WTC11 (cell line): Measurements from ENCODE around the gene MAMSTR. TPM values are rescaled to one million over a fixed set of nuclear protein-coding genes. Genes with fewer than 3 reads are reported as not detected.

Experiments
- ATAC-seq: fragments of 200-7000 bp; cut with Tn5 transposase; 2 replicates; pipeline ENCODE4 v1.10.0; 2021; ENCODE audit warnings: mild to moderate bottlenecking, moderate library complexity
- CTCF ChIA-PET: fragments of 300-600 bp; sonication (Branson Sonifier 250); formaldehyde crosslinking; loops from one replicate; lab custom pipeline; 2021; ENCODE audit warnings: antibody characterized with exemption; lab: Charles Lee
- POLR2A ChIA-PET: fragments of 350-600 bp; sonication (Branson Sonifier 250); formaldehyde crosslinking; loops from one replicate; lab custom pipeline; 2021; ENCODE audit warnings: antibody characterized with exemption; lab: Charles Lee
- DNase-seq: peaks from one replicate; pipeline ENCODE4 v3.0.0; 2021; ENCODE audit warnings: low spot score
- H3K27ac Mint-ChIP-seq: 2 replicates; pipeline ENCODE4 v1.8.0; 2021; ENCODE audit warnings: mixed read lengths
- H3K27me3 Mint-ChIP-seq: 2 replicates; pipeline ENCODE4 v1.8.0; 2021; ENCODE audit warnings: low read depth, mild to moderate bottlenecking, moderate library complexity, mixed read lengths
- H3K36me3 Mint-ChIP-seq: 2 replicates; pipeline ENCODE4 v1.8.0; 2021; ENCODE audit warnings: mixed read lengths
- H3K4me1 Mint-ChIP-seq: 2 replicates; pipeline ENCODE4 v1.8.0; 2022; ENCODE audit warnings: mixed read lengths
- H3K4me3 Mint-ChIP-seq: 2 replicates; pipeline ENCODE4 v1.8.0; 2021; ENCODE audit warnings: mild to moderate bottlenecking, moderate library complexity, mixed read lengths
- H3K9me3 Mint-ChIP-seq: 2 replicates; pipeline ENCODE4 v1.8.0; 2021; ENCODE audit warnings: mixed read lengths
- ATF1 ChIP-seq: sonication (generic); formaldehyde crosslinking; IDR thresholded peaks from 2 replicates; pipeline ENCODE4 v1.8.1; 2023; ENCODE audit warnings: mild to moderate bottlenecking, moderate library complexity, missing genetic modification reagents
- CREB1 ChIP-seq: sonication (generic); formaldehyde crosslinking; IDR thresholded peaks from 2 replicates; pipeline ENCODE4 v1.8.0; 2023; ENCODE audit warnings: mild to moderate bottlenecking, missing genetic modification reagents
- FOXK1 ChIP-seq: sonication (generic); formaldehyde crosslinking; IDR thresholded peaks from 2 replicates; pipeline ENCODE4 v1.8.0; 2022; ENCODE audit warnings: mild to moderate bottlenecking, moderate library complexity, missing genetic modification reagents
- JAZF1 ChIP-seq: fragments of 250-450 bp; sonication (Bioruptor Pico); IDR thresholded peaks from 2 replicates; pipeline ENCODE4 v1.9.0; 2021; ENCODE audit warnings: moderate library complexity, mild to moderate bottlenecking, inconsistent platforms
- MXD4 ChIP-seq: fragments of 250-450 bp; sonication (Bioruptor Pico); IDR thresholded peaks from 2 replicates; pipeline ENCODE4 v1.8.0; 2021; ENCODE audit warnings: mild to moderate bottlenecking, moderate library complexity, borderline replicate concordance
- OVOL2 ChIP-seq: fragments of 250-450 bp; sonication (Bioruptor Pico); IDR thresholded peaks from 2 replicates; pipeline ENCODE4 v1.9.0; 2021; ENCODE audit warnings: mild to moderate bottlenecking, borderline replicate concordance
- RELA ChIP-seq: sonication (generic); formaldehyde crosslinking; IDR thresholded peaks from 2 replicates; pipeline ENCODE4 v1.8.1; 2022; ENCODE audit warnings: missing genetic modification reagents, mild to moderate bottlenecking, borderline replicate concordance
- SMAD4 ChIP-seq: sonication (generic); formaldehyde crosslinking; IDR thresholded peaks from 2 replicates; pipeline ENCODE4 v1.8.0; 2022; ENCODE audit warnings: mild to moderate bottlenecking, missing genetic modification reagents
- SP1 ChIP-seq: sonication (generic); formaldehyde crosslinking; conservative IDR thresholded peaks from 2 replicates; pipeline ENCODE4 v1.8.1; 2022; ENCODE audit warnings: missing genetic modification reagents
- TP53 ChIP-seq: sonication (generic); formaldehyde crosslinking; IDR thresholded peaks from 2 replicates; pipeline ENCODE4 v1.8.1; 2023; ENCODE audit warnings: mild to moderate bottlenecking, missing genetic modification reagents
- ZNF121 ChIP-seq: sonication (generic); formaldehyde crosslinking; IDR thresholded peaks from 2 replicates; pipeline ENCODE4 v1.8.0; 2023; ENCODE audit warnings: missing genetic modification reagents
- ZNF219 ChIP-seq: sonication (generic); formaldehyde crosslinking; IDR thresholded peaks from 2 replicates; pipeline ENCODE4 v1.8.0; 2023; ENCODE audit warnings: missing genetic modification reagents, mild to moderate bottlenecking, borderline replicate concordance
- ZNF263 ChIP-seq: sonication (generic); formaldehyde crosslinking; IDR thresholded peaks from 2 replicates; pipeline ENCODE4 v1.8.1; 2022; ENCODE audit warnings: low read depth, mild to moderate bottlenecking, moderate library complexity, missing genetic modification reagents
- ZNF317 ChIP-seq: sonication (generic); formaldehyde crosslinking; IDR thresholded peaks from 2 replicates; pipeline ENCODE4 v1.8.1; 2023; ENCODE audit warnings: low read depth, mild to moderate bottlenecking, moderate library complexity, missing genetic modification reagents, borderline replicate concordance
- ZNF396 ChIP-seq: fragments of 250-450 bp; sonication (Bioruptor Pico); IDR thresholded peaks from 2 replicates; pipeline ENCODE4 v1.8.0; 2021; ENCODE audit warnings: mild to moderate bottlenecking, moderate library complexity, borderline replicate concordance
- ZNF423 ChIP-seq: fragments of 250-450 bp; sonication (Bioruptor Pico); IDR thresholded peaks from 2 replicates; pipeline ENCODE4 v2.1.2; 2022; ENCODE audit warnings: mild to moderate bottlenecking, moderate library complexity
- ZNF512 ChIP-seq: sonication (generic); formaldehyde crosslinking; IDR thresholded peaks from 2 replicates; pipeline ENCODE4 v1.8.1; 2022; ENCODE audit warnings: missing genetic modification reagents, borderline replicate concordance
- total RNA-seq: library from RNA; stranded (reverse); gene quantifications from 3 replicates; pipeline ENCODE4 v1.2.3, GENCODE V29; 2021
- TF ChIP-seq, protein P1 (sequence below): sonication (generic); formaldehyde crosslinking; IDR thresholded peaks from 2 replicates; pipeline ENCODE4 v1.8.0; 2022; ENCODE audit warnings: mild to moderate bottlenecking, missing genetic modification reagents
- TF ChIP-seq, protein P2 (sequence below): fragments of 250-450 bp; sonication (Bioruptor Pico); IDR thresholded peaks from 2 replicates; pipeline ENCODE4 v1.9.0; 2021; ENCODE audit warnings: moderate library complexity, mild to moderate bottlenecking, inconsistent platforms, borderline replicate concordance
- TF ChIP-seq, protein P3 (sequence below): fragments of 250-450 bp; sonication (Bioruptor Pico); IDR thresholded peaks from 2 replicates; pipeline ENCODE4 v2.1.2; 2022; ENCODE audit warnings: mild to moderate bottlenecking, moderate library complexity

The MAMSTR gene
- total RNA-seq, 1 experiment from 2014 or later = 1.4 TPM

DNA sequence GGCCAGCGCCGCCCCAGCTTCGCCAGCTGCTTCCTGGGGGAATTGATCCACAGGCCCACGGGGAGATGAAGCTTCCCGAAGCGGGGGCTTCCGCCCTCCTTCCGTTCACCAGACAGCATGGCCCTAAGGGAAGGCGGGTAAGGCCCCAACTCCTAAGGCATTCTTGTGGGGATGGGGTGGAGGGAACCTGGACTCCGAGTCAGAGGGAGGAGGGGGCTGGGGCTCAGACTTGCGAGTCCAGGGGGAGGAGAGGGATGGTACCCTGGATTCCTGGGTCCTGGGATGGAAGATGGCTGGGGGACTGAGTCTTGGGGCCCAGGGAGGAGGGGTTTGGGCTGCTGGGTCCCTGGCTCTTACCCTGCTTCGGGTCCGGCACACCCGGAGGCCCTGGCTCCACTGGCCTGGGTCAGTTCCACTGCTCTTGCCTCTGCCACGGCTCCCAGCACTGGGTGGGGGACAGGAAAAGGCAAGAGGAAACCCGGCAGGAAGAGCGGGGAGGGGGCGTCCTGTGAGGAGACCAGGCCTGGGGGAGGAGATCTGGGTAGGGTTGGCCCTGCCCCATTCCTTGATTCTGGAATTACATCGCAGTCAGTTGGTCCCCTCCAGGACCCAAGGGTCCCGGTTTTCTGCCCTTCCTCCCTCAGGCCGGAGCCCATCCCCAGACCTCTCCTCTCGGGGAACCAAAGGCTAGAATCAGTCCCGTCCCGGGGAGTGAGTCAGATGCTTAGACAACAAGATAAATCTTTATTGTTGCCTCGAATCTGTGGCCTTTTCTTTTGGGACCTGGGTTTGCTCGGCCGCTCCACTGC is 20.8 kb upstream of the MAMSTR start, which contains the start of gene RASIP1:
Gene RASIP1, minus strand, starts transcription at position 447 of the 809 bp plus-strand sequence. Its CDS starts 328 bp downstream, at position 119.
- Mint-ChIP-seq H3K9me3 (no peaks in the 10 kb centered on the region), H3K27me3 (peaks cover 51% of the 10 kb centered on the region), H3K4me1 (peaks cover 39% of the 10 kb centered on the region), H3K4me3 (peak within 1 kb of the TSS; percentile 60), H3K27ac (peak within 1 kb of the TSS; percentile 74), H3K36me3 (no peaks in the 10 kb centered on the region)
- ChIA-PET POLR2A (no interaction called here), CTCF (interaction anchor here (1.3 to 5.7 kb wide), 6 partner anchors 12 to 95 kb away, joined by 3 to 56 read pairs (median 23); partner anchors contain the start of gene CA11)
- no peak for ATAC-seq
- TF ChIP-seq TP53 (CRISPR knock-in tag) (no peak), JAZF1 (CRISPR knock-in tag) (no peak), OVOL2 (no peak), ZNF263 (no peak), MXD4 (CRISPR knock-in tag) (no peak), ZNF219 (CRISPR knock-in tag) (no peak), SMAD4 (CRISPR knock-in tag) (no peak), ZNF121 (no peak), ZNF396 (CRISPR knock-in tag) (no peak), CREB1 (no peak), RELA (CRISPR knock-in tag) (no peak), ZNF317 (CRISPR knock-in tag) (no peak), ZNF512 (CRISPR knock-in tag) (no peak), FOXK1 (CRISPR knock-in tag) (no peak), ATF1 (CRISPR knock-in tag) (no peak), SP1 (CRISPR knock-in tag) (no peak), ZNF423 (CRISPR knock-in tag) (no peak)
- TF ChIP-seq, protein P1, sequence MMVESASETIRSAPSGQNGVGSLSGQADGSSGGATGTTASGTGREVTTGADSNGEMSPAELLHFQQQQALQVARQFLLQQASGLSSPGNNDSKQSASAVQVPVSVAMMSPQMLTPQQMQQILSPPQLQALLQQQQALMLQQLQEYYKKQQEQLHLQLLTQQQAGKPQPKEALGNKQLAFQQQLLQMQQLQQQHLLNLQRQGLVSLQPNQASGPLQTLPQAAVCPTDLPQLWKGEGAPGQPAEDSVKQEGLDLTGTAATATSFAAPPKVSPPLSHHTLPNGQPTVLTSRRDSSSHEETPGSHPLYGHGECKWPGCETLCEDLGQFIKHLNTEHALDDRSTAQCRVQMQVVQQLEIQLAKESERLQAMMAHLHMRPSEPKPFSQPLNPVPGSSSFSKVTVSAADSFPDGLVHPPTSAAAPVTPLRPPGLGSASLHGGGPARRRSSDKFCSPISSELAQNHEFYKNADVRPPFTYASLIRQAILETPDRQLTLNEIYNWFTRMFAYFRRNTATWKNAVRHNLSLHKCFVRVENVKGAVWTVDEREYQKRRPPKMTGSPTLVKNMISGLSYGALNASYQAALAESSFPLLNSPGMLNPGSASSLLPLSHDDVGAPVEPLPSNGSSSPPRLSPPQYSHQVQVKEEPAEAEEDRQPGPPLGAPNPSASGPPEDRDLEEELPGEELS (CRISPR knock-in tag) = no peak
- TF ChIP-seq, protein P2, sequence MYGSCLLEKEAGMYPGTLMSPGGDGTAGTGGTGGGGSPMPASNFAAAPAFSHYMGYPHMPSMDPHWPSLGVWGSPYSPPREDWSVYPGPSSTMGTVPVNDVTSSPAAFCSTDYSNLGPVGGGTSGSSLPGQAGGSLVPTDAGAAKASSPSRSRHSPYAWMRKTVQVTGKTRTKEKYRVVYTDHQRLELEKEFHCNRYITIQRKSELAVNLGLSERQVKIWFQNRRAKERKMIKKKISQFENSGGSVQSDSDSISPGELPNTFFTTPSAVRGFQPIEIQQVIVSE = no peak
- TF ChIP-seq, protein P3, sequence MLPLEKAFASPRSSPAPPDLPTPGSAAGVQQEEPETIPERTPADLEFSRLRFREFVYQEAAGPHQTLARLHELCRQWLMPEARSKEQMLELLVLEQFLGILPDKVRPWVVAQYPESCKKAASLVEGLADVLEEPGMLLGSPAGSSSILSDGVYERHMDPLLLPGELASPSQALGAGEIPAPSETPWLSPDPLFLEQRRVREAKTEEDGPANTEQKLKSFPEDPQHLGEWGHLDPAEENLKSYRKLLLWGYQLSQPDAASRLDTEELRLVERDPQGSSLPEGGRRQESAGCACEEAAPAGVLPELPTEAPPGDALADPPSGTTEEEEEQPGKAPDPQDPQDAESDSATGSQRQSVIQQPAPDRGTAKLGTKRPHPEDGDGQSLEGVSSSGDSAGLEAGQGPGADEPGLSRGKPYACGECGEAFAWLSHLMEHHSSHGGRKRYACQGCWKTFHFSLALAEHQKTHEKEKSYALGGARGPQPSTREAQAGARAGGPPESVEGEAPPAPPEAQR (CRISPR knock-in tag) = no peak
- DNase-seq = no peak
